GM18951 (cell line): Measurements from ENCODE around the gene TEX12.

ENCODE experiments used
- POLR2A ChIP-seq: IDR thresholded peaks from 4 replicates; pipeline ENCODE4 v1.6.1; 2011; ENCODE audit warnings: mild to moderate bottlenecking; ENCODE audit not compliant: insufficient read length, insufficient read depth; ENCODE audit errors: extremely low read depth
- in situ Hi-C: fragments of 300-500 bp; cut with MboI; formaldehyde crosslinking; loops from one replicate; pipeline ENCODE4 v1.12.0; 2022; ENCODE audit warnings: low sequenced_read_pairs, mixed read lengths, inconsistent platforms; ENCODE audit not compliant: unreplicated experiment

TEX12 gene

GRCh38 chr11:112210890-112211289, 43.7 kb downstream of the TEX12 start:
- in situ Hi-C loops = no loop called here
- TF ChIP-seq POLR2A = no peak

GRCh38 chr11:112211536-112211935, 44.4 kb downstream of the TEX12 start:
- in situ Hi-C loops = no loop called here

GRCh38 chr11:112212290-112212689, 45.1 kb downstream of the TEX12 start:
- in situ Hi-C loops = no loop called here
- TF ChIP-seq POLR2A = no peak

More at GRCh38 chr11:112211536-112211935, 44.4 kb downstream of the TEX12 start:
- TF ChIP-seq POLR2A = no peak

GRCh38 chr11:112212710-112213109, 45.5 kb downstream of the TEX12 start:
- TF ChIP-seq POLR2A = no peak
- in situ Hi-C loops = no loop called here

GRCh38 chr11:112213753-112214152, 46.6 kb downstream of the TEX12 start:
- in situ Hi-C loops = no loop called here
- TF ChIP-seq POLR2A = no peak

- no peak for TF ChIP-seq POLR2A
- in situ Hi-C loops = no loop called here
These were observed 48.4 kb downstream of the TEX12 start for GRCh38 chr11:112215621-112216020.

GRCh38 chr11:112216561-112217105, 49.5 kb downstream of the TEX12 start:
- TF ChIP-seq POLR2A = no peak
- in situ Hi-C loops = no loop called here

- TF ChIP-seq POLR2A = no peak
These were observed 52.5 kb downstream of the TEX12 start for GRCh38 chr11:112219476-112220232.

GRCh38 chr11:112221274-112221835, 54.2 kb downstream of the TEX12 start:
- in situ Hi-C loops = loop anchor here (5.0 kb wide), 1 partner anchor 66 kb away; no protein-coding TSS in a partner anchor
- TF ChIP-seq POLR2A = no peak

More at GRCh38 chr11:112219476-112220232, 52.5 kb downstream of the TEX12 start:
- in situ Hi-C loops = loop anchor here (5.0 kb wide), 1 partner anchor 68 kb away; no protein-coding TSS in a partner anchor
